Ureter (tissue), 1 donor: ENCODE results near the gene PEX10. TPM values are rescaled to one million over a fixed set of nuclear protein-coding genes. Genes with fewer than 3 reads are reported as not detected.

Source experiments
- DNase-seq: peaks from one replicate; pipeline ENCODE4 v3.0.0-alpha.2; 2020; ENCODE audit warnings: low spot score
- total RNA-seq: library from RNA; stranded (reverse); gene quantifications from one replicate; pipeline ENCODE4 v1.2.4, GENCODE V29; 2023
- donor health status: DM: yes; HTN: yes; CAD: no.

The PEX10 gene
- total RNA-seq, 1 donor from 2014 or later = 30.7 TPM

DNA sequence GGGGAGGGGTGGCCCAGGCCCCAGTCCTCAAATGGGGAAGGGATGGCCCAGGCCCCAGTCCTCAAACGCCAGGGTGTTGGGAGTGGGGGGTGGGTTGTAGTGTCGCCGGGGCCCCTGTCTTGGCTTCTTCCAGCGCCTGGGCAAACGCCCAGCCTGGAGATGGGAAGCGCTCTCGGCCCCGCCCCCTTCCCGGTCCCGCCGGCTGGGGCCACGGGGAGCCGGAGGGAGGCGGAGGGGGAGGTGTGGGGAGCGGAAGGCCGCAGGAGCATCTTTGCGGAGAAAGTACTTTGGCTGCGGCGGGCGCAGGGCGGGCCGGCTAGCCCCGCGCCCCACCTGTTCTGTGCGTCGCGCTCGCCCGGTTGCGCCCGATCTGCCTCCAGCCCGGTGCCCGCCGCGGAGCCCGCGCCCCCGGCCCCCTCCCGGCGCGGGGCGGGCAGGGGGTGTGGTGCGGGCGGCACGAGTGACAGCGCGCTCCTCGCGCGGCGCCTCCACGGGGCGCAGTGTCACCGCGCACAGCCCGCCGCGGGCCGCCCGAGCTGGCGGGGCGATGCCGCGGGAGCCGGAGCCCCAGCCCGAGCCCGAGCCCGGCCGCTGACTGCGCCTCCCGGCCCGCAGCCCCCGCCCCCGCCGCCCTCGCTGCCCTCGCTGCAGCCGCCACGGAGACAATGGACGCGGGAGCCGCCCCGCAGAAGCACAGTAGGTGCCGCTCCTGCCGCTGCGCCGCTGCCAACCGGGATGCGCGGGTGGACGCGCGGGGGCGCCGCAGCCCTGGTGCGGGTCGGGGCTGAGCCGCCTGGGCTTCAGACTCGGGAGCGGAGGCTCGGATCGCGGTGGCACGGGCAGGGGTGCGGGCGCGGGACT is 31.1 kb upstream of the PEX10 start:
- DNase-seq = no peak

DNA sequence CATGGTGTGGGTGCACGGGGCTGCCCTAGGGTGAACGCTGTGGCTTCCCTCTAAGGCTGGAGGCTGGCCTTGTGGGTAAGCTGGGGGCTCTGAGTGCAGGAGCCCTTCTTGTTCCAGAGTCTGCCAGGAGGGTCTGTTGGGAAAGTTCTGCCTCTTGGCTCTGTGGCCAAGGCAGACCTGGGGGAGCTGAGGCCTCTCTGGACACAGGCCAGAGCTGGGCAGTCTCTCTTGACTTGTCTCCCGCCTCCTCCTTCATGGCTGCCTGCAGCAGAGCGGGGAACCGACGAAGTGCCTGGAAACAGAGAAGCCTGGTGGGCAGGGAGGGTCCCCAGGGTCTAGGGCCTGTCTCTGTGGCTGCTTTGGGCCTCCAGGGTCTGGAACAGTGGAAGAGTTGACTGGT is 30.3 kb upstream of the PEX10 start:
- no peak for DNase-seq

DNA sequence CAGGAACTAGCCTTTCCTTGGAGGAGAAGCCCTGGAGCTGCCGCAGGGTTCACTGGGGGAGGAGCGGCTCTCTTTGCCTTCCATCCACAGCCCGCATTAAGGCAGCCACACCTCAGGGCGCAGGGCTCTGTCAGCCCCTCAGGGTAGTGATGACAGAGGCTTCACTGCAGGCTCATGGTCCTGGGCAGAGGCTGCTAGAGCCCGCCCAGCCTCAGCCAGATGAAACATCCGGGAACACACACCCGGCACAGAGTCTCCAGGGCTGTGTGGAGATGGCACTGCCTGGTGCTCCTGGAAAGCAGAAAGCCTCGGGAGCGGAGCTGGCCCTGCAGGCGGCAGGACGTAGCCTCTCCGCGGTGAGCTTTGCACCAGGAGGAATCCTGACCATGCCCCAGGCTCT is 29.4 kb upstream of the PEX10 start:
- no peak for DNase-seq

DNA sequence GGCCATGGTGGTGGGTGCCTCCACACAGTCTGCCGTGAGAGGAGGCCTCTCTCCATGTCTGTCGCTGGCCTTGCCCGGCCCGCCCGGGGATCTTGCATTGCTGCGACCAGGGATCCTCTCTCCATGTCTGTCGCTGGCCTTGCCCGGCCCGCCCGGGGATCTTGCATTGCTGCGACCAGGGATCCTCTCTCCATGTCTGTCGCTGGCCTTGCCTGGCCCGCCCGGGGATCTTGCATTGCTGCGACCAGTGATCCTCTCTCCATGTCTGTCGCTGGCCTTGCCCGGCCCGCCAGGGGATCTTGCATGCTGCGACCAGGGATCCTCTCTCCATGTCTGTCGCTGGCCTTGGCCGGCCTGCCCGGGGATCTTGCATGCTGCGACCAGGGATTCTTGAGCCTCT is 28.0 kb upstream of the PEX10 start:
- peak; percentile 61 for DNase-seq

DNA sequence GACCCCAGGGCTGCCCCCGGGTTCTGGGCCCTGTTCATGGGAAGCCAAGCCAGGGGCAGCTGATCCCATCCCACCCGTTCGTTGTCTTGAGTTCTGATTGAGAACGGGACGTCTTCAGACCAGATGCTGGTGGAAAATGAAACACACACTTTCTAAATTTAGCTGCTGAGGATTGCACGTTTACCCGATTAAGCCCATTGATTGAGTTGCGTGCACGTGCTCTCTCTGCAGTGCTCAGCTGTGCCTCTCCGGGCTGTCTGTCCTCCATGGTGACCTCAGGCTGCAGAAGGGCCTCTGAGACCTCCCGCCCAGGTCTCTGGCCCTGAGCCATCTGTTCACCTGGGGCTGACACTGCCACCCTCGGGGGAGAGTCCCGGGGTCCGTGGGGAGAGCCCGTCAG is 27.0 kb upstream of the PEX10 start:
- no peak for DNase-seq

DNA sequence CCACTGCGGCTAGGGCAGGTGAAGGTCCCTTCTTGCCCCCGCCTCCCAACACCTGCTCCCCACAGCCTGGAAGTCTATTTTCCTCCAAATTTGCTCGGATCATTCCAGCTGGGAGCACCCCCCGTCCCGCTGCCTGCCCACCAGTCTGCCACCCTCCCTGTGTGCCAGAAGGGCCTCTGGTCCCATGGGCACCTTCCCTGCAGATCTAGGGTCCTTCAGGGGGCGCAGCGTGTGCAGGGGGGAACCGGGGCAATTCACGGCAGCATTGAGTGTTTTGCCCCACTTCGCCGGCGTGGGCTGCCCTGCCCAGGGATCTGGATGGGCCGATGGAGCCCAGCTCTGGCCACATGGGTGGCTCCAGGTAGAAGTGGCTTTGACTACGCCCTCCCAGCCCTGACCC is 26.3 kb upstream of the PEX10 start:
- no peak for DNase-seq

DNA sequence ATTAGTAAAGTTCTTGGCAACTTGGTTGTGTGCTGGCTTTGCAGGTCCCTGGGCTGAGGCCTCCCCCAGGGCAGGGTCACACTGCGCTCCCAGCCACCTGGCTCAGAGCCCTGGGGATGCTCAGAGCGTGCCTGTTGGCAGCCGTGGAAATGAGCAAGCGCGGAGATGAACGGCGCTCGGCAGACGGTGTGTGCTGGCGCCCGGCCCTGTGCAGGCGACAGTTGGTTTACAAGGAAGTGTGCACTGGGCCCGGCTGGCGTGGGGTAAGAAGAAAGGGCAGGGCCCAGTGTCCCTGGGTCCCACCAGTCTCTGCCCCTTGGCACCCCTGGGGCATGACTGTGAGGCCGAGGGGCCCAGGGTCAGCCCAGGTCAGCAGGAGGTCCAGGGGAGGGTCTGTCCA is 25.7 kb upstream of the PEX10 start:
- DNase-seq = no peak

DNA sequence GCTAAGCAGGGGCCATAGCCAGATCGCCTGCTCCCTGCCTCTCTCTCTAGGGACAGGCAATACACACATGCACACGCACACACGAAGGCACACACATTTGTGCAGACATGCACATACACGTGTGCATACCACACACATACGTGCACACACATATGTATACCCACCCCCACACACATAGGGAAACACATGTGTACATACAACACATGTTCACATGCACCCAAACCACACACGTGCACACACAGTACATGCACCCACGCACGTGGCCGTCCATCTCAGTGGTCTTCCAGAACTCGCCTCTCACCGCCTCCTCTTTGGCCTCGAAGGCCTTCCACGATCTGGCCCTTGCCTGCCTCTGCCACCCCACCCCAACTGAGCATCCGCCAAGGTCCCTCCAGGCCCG is 25.3 kb upstream of the PEX10 start:
- DNase-seq = no peak

DNA sequence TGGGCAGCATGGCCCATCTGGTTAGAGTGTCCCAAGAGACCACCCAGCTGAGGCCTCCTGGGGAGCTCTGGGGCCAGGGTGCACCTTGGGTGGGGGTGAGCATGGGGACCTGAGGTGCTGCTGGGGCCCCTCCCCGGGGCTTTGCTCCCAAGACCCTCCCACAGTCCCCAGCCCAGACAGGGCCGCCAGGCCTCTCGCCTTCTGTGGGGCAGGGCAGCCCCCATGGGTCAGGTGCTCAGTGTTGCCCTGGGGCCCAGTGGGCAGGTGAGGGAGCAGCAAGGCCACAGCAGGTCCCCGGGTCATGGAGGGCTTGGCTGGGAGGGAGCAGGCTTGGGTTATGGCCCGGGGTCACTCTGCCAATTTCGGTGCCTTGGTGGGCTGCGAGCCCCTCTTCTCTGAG is 24.5 kb upstream of the PEX10 start:
- DNase-seq = no peak

DNA sequence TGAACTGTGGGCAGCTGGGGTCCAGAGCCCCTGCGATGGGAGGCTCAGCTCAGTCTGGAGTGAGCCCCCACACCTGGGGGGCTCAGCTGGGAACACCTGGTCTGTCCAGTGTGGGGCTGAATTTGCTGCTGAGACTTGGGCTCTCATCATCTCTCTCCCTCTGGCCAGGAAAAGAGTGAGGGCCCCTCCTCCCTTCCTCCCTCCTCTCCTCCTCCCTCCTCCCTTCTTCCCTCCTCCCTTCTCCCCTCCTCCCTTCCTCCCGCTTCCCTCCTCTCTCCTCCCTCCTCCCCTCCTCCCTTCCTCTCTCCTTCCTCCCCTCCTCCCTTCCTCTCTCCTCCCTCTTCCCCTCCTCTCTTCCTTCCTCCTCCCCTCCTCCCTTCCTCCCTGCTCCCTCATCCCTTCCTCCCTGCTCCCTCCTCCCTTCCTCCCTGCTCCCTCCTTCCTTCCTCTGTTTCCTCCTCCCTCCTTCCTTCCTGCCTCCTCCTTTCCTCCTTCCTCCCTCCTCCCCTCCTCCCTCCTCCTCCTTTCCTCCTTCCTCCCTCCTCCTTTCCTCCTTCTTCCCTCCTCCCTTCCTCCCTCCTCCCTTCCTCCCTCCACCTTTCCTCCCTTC is 23.5 kb upstream of the PEX10 start:
- DNase-seq = no peak

DNA sequence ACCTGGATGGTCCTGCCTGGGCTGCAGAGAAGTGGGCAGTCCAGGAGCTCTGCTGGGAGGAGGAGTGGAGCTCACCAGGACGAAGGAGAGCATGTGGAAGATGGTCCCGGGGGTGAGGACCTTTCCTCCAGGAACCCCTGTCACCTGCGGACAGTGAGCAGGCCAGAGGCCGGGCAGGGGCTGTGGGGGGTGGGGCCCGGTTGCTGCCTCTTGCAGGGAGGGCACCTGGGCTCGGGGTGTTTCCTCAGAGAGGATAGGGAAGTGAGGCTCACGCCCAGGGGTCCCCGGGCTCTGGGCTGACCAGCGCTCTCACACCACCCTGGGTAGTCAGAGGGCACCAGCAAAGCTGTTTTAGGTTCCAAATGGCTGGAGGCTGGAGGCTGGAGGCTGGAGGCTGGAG is 22.7 kb upstream of the PEX10 start:
- no peak for DNase-seq

DNA sequence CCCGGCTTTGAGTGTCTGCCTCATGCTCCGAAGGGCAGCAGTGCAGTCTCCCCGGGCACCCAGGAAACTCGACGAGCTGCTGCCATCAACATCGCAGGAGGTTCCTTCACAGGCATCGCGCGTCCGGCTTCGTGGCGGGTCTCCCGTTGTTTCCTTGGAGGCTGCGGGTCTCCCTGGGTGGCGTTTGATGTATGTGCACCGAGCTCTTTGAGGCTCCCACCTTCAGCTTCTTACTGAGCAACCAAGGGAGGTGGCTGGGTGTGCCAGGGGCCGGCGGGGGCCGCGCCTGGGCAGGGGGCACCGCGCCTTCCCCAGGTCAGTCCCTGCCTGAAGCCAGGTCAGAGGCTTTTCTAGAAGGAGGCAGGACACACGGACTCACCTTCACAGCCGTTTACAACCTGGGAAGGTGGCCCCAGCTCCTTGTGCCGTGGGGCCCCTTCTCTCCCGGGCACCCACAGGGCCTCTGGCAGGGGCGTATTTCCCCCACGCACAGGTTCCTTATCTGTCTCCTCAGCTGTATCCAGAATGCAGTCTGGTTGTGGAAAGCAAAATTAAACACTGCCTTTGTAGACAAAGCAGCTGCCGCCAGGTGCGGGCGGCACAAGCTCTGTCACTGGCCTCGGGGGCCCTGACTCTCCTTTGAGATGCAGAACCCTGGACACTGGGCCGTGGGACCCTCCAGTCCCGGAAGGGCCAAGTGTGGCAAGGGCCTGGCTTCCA is 21.7 kb upstream of the PEX10 start:
- no peak for DNase-seq

DNA sequence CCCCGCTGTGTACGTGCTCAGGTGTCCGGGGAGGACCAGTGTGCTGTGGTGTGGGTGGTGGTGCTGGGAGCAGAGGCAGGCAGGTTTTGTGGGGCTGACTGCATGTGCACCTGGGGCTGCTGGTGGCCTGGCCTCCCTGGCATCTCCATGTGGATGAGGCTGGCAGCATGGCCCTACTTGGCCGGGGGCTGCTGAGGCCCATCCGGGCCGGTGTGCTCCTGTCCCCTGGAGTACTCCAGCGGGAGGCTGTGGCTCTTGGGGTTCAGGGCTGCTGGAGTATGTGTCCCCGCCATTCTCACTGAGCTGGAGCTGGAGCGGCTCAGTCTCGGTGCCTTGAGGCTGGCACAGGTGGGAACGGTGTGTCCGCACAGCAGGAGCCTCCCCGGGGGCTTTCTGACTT is 20.8 kb upstream of the PEX10 start:
- DNase-seq = no peak

DNA sequence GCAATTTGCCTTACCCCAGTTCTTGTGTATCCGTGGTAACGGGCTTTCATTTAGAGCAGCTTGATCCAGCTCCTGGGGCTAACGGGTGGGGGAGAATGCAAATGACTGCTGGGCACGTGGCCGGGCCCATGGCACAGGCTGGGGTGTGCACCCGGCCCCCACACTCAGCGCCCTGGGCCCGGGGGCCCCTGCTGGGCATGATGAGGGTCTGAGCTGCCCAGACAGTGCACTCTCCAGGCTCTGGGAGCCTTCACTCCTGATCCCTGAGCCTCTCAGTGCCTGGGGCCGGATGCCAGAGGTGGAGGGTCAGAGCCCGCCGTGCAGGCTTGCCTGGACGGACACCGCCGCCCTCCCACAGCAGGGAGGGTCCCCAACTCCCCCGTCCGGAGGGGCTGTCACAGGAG is 20.1 kb upstream of the PEX10 start:
- DNase-seq = no peak

DNA sequence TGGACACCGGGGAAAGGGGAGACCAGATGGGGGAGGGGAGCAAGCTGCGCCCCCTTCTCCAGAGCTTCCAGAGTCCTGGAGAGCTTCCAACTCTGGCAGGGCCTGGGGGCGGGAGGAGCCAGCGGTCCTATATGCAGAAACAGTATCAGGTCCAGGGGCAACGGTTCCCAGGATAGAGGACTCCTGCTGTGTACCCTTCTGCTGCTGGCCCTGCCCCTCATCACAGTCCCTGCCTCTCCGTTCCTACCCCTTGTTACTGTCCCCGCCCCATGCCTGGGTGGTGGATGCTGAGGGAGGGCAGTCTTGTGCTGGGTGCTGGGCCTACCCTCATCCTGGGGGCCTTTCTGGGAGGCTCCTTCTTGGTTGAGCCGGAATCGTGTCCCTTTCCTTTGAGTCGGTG is 19.2 kb upstream of the PEX10 start:
- DNase-seq = no peak

DNA sequence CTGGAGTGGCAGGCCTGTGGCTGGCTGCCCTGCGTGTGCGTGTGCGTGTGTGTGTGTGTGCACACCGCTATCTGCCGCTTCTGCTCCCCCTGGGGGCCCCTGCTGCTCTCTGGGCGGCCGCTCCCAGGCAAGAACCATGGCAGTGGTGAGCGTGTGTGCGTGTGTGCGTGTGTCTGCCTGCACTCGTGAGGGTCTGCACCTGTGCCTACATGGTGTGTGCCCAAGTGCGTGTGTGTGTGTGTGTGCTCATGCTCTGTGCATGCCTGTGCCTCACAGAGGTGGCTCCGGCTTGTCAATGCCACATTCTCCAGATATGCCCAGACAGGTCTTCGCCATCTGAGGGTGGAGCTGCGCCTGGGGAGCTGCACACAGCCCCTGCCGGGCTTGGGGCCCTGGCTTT is 18.7 kb upstream of the PEX10 start:
- DNase-seq = peak; percentile 75

DNA sequence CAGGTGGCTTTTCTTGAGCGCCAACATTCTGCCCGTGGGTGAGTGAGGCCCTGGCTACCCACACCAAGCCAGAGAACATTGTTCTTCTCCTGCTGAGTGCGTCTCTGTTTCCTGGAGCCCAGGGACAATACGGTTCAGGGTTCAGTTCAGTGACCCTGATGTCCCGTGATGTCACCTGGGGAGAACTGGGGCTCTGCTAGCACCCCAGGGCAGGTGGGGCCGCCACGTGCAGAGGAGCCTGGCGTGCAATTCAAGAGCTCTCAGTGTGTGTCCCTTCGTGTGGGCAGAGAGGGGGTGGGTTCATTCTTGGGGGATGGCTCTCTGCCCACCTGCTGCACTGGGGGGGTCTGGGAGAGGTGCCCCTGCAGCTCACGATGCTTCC is 18.2 kb upstream of the PEX10 start:
- DNase-seq = no peak

DNA sequence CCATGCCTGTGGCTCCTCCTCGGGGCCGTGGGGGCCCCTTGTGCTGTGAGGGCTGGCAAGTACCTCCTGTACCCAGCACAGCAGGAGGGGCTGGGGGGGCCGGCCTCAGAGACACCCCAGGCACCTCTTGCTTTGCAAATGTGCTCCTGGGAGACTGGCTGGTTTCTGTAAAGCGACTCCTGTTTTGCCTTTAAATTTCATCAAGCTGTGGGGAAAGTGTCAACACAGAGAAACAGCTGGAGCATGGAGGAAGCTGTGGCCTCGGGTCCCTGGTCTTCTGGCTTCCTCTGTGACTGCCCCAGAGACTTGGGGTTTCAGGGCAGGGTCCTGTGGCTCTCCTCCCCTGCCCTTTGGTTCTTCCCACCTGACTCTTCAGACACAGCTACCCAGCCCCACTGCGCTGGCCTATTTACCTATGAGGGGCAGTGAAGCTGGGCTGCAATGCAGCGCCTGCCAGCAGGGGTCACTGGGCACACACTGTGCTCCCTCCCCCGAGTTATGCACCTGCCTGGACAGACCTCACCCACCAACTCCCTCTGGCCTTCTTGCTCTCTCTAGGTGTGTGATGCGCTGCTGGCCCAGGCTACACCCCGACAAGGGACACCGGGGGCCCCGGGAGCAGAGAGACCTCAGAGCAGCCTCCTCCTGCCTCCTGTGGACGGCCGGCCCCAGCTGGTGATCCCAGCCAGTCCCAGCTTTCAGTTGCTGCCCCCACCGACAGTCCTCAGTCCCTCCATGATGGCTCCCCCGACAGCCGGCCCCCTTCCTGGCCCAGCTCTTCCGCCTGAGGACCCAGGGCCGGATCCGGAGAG is 17.6 kb upstream of the PEX10 start:
- DNase-seq = no peak

DNA sequence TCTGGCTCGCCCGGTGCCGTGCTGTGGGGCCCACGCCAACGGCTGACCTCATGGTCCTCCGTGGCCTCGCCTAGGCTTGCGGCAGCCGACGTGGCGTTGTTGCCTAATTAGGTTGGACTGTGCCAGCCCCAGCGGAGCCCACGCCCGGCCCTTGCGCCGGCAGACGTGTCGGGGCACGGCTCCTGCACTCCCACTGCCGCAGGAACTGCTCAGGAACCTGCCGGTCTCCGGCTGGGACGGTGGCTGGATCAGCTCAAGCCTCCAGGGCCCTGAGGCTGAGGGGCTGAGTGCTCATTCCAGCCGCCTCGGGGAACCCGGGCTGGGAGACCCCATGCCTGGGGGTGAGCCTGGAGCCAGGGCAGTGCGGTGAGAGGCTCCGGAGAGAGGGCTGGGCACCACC is 16.1 kb upstream of the PEX10 start:
- DNase-seq = peak; percentile 69

DNA sequence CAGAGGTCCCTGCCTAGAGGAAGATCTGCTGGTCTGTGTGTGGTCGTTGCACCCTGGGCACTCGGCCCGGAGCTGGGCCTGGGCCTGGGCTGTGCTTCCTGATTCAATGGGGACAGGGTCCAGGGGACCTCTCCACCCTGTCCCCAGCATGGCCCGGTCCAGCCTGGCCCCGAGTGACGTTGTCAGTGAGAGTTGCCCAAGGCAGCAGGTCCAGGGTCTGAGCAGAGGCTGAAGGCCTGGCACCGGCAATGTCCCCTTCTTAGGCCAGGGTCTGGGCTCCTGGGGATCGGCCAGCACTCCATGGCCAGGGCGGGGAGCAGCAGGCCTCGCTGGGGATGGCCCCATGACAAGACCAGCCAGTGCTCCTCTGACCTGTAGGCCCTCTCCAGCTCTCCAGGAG is 15.6 kb upstream of the PEX10 start:
- no peak for DNase-seq

DNA sequence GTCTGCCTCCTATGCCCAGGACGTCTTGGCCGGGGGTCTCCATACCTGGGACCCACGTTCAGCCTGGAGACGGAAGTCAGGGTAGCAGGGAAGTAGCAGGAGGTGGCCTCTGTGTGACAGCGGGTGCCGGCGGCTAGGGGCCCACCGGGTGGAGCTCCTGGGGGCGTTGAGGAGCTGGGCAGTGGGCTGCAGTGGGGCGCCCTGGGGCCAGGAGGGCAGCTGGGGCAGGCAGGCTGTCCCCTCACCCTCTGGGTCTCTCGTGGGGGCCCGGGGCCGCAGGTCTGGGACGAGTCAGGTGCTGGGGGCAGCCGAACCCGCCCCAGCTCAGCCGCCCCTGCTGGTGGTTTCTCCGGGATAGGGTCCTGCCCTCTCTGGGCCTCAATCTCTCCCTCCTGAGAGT is 14.7 kb upstream of the PEX10 start:
- no peak for DNase-seq

DNA sequence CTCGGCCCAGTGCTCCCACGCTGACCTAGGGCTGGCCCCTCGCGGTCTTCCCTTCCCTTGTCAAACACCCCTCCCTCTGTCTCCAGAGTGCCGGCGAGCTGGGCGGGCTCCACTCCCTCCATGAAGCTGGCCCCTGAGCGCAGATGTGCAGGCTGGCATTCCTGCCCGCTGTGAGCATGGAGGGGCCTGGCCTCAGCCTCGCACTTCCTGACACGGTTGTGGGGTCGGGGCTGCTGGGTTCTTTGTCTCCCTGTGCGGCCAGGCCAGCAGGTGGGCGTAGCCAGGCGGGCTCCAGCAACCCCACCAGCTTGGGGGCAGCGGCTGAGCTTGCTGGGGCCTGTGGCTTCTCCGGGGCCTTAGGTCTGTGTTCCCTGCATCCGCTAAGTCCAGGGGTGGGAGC is 14.2 kb upstream of the PEX10 start:
- DNase-seq = no peak
